HUDEP-2 (cell line): ENCODE results near the gene ZNF282.
"Not testable (repeated sequence)": the region's sequence is repeated elsewhere in the genome, so short reads cannot be mapped to it uniquely, and the experiment has no call there.

ENCODE experiments used
- DNase-seq, 76 experiments: peaks; one replicate each; lab custom pipeline; 2025; ENCODE audit not compliant: unreplicated experiment in 76 of 76; lab: John Stamatoyannopoulos, UW

ZNF282 gene

GRCh38 chr7:149252378-149252777, 57.0 kb downstream of the ZNF282 start:
- no peak for DNase-seq

GRCh38 chr7:149253665-149254064, 58.3 kb downstream of the ZNF282 start:
- DNase-seq, result no peak

- DNase-seq, result no peak
These were observed 59.0 kb downstream of the ZNF282 start for GRCh38 chr7:149254181-149254858.

- DNase-seq, result no peak
These were observed 59.8 kb downstream of the ZNF282 start for GRCh38 chr7:149255174-149255573.

- DNase-seq, result no peak
These were observed 61.2 kb downstream of the ZNF282 start for GRCh38 chr7:149256568-149256967.

- no peak for DNase-seq
These were observed 61.8 kb downstream of the ZNF282 start for GRCh38 chr7:149257146-149257545.

- peak in 1 of 76 experiments; percentile 32 for DNase-seq
These were observed 66.0 kb downstream of the ZNF282 start for GRCh38 chr7:149261316-149261828.

- DNase-seq, result peak in 73 of 76 experiments; percentile 27 to 87 (median 74)
These were observed 66.7 kb downstream of the ZNF282 start, which contains the start of gene ZNF783 for GRCh38 chr7:149261829-149262617. Gene ZNF783, plus strand, starts transcription at chr7:149262196. Its CDS starts 138 bp downstream, at chr7:149262334.

GRCh38 chr7:149266451-149266850, 71.1 kb downstream of the ZNF282 start:
- no peak for DNase-seq

GRCh38 chr7:149267733-149268132, 72.4 kb downstream of the ZNF282 start:
- no peak for DNase-seq

GRCh38 chr7:149274424-149274823, 79.1 kb downstream of the ZNF282 start:
- DNase-seq, result not testable (repeated sequence)
